Urothelium cell line (cell line): ENCODE results near the gene CBX1.
"Not testable (repeated sequence)": the region's sequence is repeated elsewhere in the genome, so short reads cannot be mapped to it uniquely, and the experiment has no call there.

Experiments used
- DNase-seq: peaks from one replicate; pipeline ENCODE4 v3.0.0; 2011; ENCODE audit warnings: low spot score, mixed read lengths
- FAIRE-seq: peaks from 2 replicates; lab custom pipeline; 2011; peaks lifted over from hg19 to GRCh38; lab: Jason Lieb, UNC

CBX1 gene

GRCh38 chr17:48074322-48075081 is 26.8 kb downstream of the CBX1 start:
- peak; percentile 50 for DNase-seq
- FAIRE-seq = no peak

GRCh38 chr17:48073566-48074094 is 27.6 kb downstream of the CBX1 start:
- not testable (repeated sequence) for DNase-seq, FAIRE-seq

- not testable (repeated sequence) for FAIRE-seq, DNase-seq
Measured at GRCh38 chr17:48072811-48073210, 28.5 kb downstream of the CBX1 start.

GRCh38 chr17:48071654-48072053 is 29.6 kb downstream of the CBX1 start:
- DNase-seq (no peak), FAIRE-seq (no peak)

- DNase-seq (no peak), FAIRE-seq (no peak)
Measured at GRCh38 chr17:48070195-48070594, 31.1 kb downstream of the CBX1 start.

- FAIRE-seq (no peak), DNase-seq (no peak)
Measured at GRCh38 chr17:48068491-48068961, 32.8 kb downstream of the CBX1 start.

GRCh38 chr17:48067808-48068207 is 33.5 kb downstream of the CBX1 start:
- not testable (repeated sequence) for DNase-seq, FAIRE-seq

GRCh38 chr17:48067245-48067644 is 34.0 kb downstream of the CBX1 start:
- FAIRE-seq (no peak), DNase-seq (no peak)

- no peak for FAIRE-seq
- no peak for DNase-seq
Measured at GRCh38 chr17:48066656-48067055, 34.6 kb downstream of the CBX1 start.

- DNase-seq (no peak), FAIRE-seq (no peak)
Measured at GRCh38 chr17:48066192-48066591, 35.1 kb downstream of the CBX1 start.

- no peak for FAIRE-seq
- DNase-seq = no peak
Measured at GRCh38 chr17:48064638-48065037, 36.6 kb downstream of the CBX1 start.

- FAIRE-seq = no peak
- no peak for DNase-seq
Measured at GRCh38 chr17:48062273-48062672, 39.0 kb downstream of the CBX1 start.

- no peak for DNase-seq
Measured at GRCh38 chr17:48060249-48060648, 41.0 kb downstream of the CBX1 start.

GRCh38 chr17:48059125-48059668 is 42.1 kb downstream of the CBX1 start:
- DNase-seq = no peak
- no peak for FAIRE-seq

More at GRCh38 chr17:48060249-48060648, 41.0 kb downstream of the CBX1 start:
- no peak for FAIRE-seq

GRCh38 chr17:48058393-48059124 is 42.7 kb downstream of the CBX1 start:
- FAIRE-seq (no peak), DNase-seq (no peak)

- no peak for FAIRE-seq
Measured at GRCh38 chr17:48057626-48058025, 43.7 kb downstream of the CBX1 start.

GRCh38 chr17:48056879-48057278 is 44.4 kb downstream of the CBX1 start:
- DNase-seq (no peak), FAIRE-seq (no peak)

More at GRCh38 chr17:48057626-48058025, 43.7 kb downstream of the CBX1 start:
- no peak for DNase-seq

GRCh38 chr17:48056246-48056745 is 45.0 kb downstream of the CBX1 start:
- FAIRE-seq (no peak), DNase-seq (no peak)

- DNase-seq = no peak
- no peak for FAIRE-seq
Measured at GRCh38 chr17:48055531-48056245, 45.6 kb downstream of the CBX1 start.
